Measurements from ENCODE around the gene FAM107B. TPM values are rescaled to one million over a fixed set of nuclear protein-coding genes. Genes with fewer than 3 reads are reported as not detected.

The FAM107B gene
- total and polyA plus RNA-seq, 2 donors (not counting 3 experiments of a cell fraction or from before 2014, with no cell fraction given), result 39.2 to 176 TPM

DNA sequence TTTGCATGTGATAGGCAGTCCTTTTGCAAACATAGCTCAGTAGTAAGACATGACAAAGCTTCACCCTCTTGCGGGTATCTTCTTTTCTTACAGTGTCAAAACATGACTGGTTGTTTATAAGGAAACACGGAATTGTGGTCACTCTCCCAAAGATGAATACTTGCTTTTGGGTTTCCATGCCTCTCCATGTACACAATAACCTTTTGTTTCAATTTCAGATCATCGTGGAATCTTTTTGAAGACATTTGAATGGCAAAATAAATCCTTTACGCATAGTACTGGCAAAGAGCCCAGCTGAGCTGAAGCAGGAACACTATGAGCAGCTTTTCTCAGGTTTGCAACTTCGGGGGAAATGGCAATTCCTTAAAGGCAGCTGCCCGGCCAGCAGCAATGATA lies 287.2 kb downstream of the FAM107B start:
- Histone ChIP-seq H3K79me2 (ENCODE audit: control insufficient read depth, insufficient read depth, low read length) (no peaks in the 10 kb centered on the region), H3K9me1 (replicated peaks; ENCODE audit: control insufficient read depth, extremely low read depth, insufficient read depth, low read length) (no peaks in the 10 kb centered on the region), H3K9me3 (replicated peaks; ENCODE audit: control insufficient read depth, insufficient read depth, low read length) (no peaks in the 10 kb centered on the region), H3K4me3 (replicated peaks in 1 of 3; ENCODE audit: insufficient read depth in 1 of 3, low read depth in 1 of 3, low read length in 3 of 3) (no peak overlapping the region), H3K4me2 (ENCODE audit: insufficient read depth, low read length) (no peak overlapping the region), H3K27me3 (ENCODE audit: control insufficient read depth in 2 of 2, insufficient read depth in 2 of 2, low read length in 2 of 2) (peaks cover 8 to 29% of the 10 kb centered on the region in 2 experiments), H3K9ac (replicated peaks; ENCODE audit: extremely low read depth, insufficient read depth, low read length) (no peak overlapping the region), H4K20me1 (replicated peaks; ENCODE audit: control insufficient read depth, extremely low read depth, insufficient read depth, low read length) (no peaks in the 10 kb centered on the region), H3K27ac (ENCODE audit: insufficient read depth, low read depth, low read length) (no peak overlapping the region), H3K4me1 (ENCODE audit: control insufficient read depth, extremely low read depth, insufficient read depth, low read length) (peaks cover 4% of the 10 kb centered on the region), H3K36me3 (ENCODE audit: control insufficient read depth in 2 of 2, extremely low read depth in 1 of 2, insufficient read depth in 2 of 2, low read length in 2 of 2) (no peaks in the 10 kb centered on the region), H2AFZ (ENCODE audit: low read depth, low read length) (no peak overlapping the region)
- CTCF ChIA-PET, result interaction anchor here (1.2 to 3.1 kb wide), 3 partner anchors 9 to 350 kb away, joined by 3 to 11 read pairs (median 7); partner anchors contain the start of genes CDNF, HSPA14 and MSANTD7
- FAIRE-seq (no peak), DNase-seq (ENCODE audit: low read depth, low spot score) (peak; percentile 20)
- TF ChIP-seq POLR2AphosphoS5 (IDR thresholded peaks at IDR 0.05; ENCODE audit: insufficient read depth, low read depth, low read length), result no peak
- TF ChIP-seq GATA2 (IDR thresholded peaks at IDR 0.05; ENCODE audit: insufficient read depth, insufficient read length, low read depth, low read length), result no peak
- TF ChIP-seq MYC (IDR thresholded peaks at IDR 0.05; ENCODE audit: low read depth, low read length), result no peak
- TF ChIP-seq, protein P1, sequence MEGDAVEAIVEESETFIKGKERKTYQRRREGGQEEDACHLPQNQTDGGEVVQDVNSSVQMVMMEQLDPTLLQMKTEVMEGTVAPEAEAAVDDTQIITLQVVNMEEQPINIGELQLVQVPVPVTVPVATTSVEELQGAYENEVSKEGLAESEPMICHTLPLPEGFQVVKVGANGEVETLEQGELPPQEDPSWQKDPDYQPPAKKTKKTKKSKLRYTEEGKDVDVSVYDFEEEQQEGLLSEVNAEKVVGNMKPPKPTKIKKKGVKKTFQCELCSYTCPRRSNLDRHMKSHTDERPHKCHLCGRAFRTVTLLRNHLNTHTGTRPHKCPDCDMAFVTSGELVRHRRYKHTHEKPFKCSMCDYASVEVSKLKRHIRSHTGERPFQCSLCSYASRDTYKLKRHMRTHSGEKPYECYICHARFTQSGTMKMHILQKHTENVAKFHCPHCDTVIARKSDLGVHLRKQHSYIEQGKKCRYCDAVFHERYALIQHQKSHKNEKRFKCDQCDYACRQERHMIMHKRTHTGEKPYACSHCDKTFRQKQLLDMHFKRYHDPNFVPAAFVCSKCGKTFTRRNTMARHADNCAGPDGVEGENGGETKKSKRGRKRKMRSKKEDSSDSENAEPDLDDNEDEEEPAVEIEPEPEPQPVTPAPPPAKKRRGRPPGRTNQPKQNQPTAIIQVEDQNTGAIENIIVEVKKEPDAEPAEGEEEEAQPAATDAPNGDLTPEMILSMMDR (IDR thresholded peaks at IDR 0.05; ENCODE audit: extremely low read depth in 1 of 2, insufficient read depth in 1 of 2, low read depth in 1 of 2, low read length in 2 of 2), result no peak
- TF ChIP-seq POLR2A (IDR thresholded peaks at IDR 0.05; ENCODE audit: low read depth, low read length), result no peak
- no peak for TF ChIP-seq EZH2 (IDR thresholded peaks at IDR 0.05; ENCODE audit: borderline replicate concordance, low read depth, low read length, severe bottlenecking)
- TF ChIP-seq, protein P2, sequence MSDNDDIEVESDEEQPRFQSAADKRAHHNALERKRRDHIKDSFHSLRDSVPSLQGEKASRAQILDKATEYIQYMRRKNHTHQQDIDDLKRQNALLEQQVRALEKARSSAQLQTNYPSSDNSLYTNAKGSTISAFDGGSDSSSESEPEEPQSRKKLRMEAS (IDR thresholded peaks at IDR 0.05; ENCODE audit: insufficient read depth, insufficient read length), result no peak
- no peak for TF ChIP-seq JUN (IDR thresholded peaks at IDR 0.05; ENCODE audit: borderline replicate concordance, insufficient read depth, insufficient read length, low read depth)
- no peak for TF ChIP-seq FOS (IDR thresholded peaks at IDR 0.05; ENCODE audit: borderline replicate concordance, insufficient read depth, low read length)
- POLR2A ChIA-PET, result no interaction called here
- no TSS peak for BruUV-seq (replicated peaks)
- intact Hi-C loops (cut with micrococcal nuclease), result no loop called here
- dilution Hi-C loops (cut with MboI; ENCODE audit: extremely low pct_ligation_motif_present, low sequenced_read_pairs), result no loop called here

All from endothelial cell of umbilical vein (primary cell).